ENCODE results near the gene NTM.

GRCh38 chr11:131764649-131765048, 394.2 kb downstream of the NTM start:
- TF ChIP-seq CTCF (IDR thresholded peaks at IDR 0.05) = no peak
- no peak for TF ChIP-seq POLR2A (IDR thresholded peaks at IDR 0.05)
